Endothelial cell of umbilical vein (primary cell): ENCODE results near the gene ARSB. TPM values are rescaled to one million over a fixed set of nuclear protein-coding genes. Genes with fewer than 3 reads are reported as not detected.
"Not testable (repeated sequence)": the region's sequence is repeated elsewhere in the genome, so short reads cannot be mapped to it uniquely, and the experiment has no call there.

Experiments
- BruUV-seq: library from RNA; stranded (reverse); fragments of 400-500 nt; replicated peaks from 2 replicates; lab custom pipeline; 2021; lab: Mats Ljungman, UMichigan
- CTCF ChIA-PET: fragments of 300-600, 350-600 bp; sonication (Branson Sonifier 250); formaldehyde crosslinking; loops from one replicate; lab custom pipeline; 2021; ENCODE audit warnings: antibody characterized with exemption, inconsistent platforms; lab: Charles Lee
- POLR2A ChIA-PET: fragments of 300-600, 350-600 bp; sonication (Branson Sonifier 250); formaldehyde crosslinking; loops from one replicate; lab custom pipeline; 2021; ENCODE audit warnings: antibody characterized with exemption, inconsistent platforms; lab: Charles Lee
- DNase-seq: peaks from one replicate; pipeline ENCODE4 v3.0.0-alpha.2; 2011; ENCODE audit warnings: low read depth, low spot score
- FAIRE-seq: peaks from 2 replicates; lab custom pipeline; 2011; peaks lifted over from hg19 to GRCh38; lab: Jason Lieb, UNC
- H2AFZ ChIP-seq: 2 replicates; pipeline ENCODE4 v1.6.0; 2012; ENCODE audit warnings: low read depth, low read length, control low read depth, inconsistent platforms
- H3K27ac ChIP-seq: 2 replicates; pipeline ENCODE4 v1.5.1; 2011; ENCODE audit warnings: low read depth, mild to moderate bottlenecking, control low read depth, low read length, moderate library complexity; ENCODE audit not compliant: insufficient read depth
- H3K27me3 ChIP-seq, 2 experiments: 2 replicates each; pipeline versions ENCODE4 v1.6.0 to v1.6.1; 2011; ENCODE audit warnings: low read length in 2 of 2, mixed read lengths in 1 of 2; ENCODE audit not compliant: control insufficient read depth in 2 of 2, insufficient read depth in 2 of 2
- H3K36me3 ChIP-seq, 2 experiments: 2 replicates in 1 of 2; 3 replicates in 1 of 2; pipeline ENCODE4 v1.5.1; 2011; ENCODE audit warnings: low read length in 2 of 2, mild to moderate bottlenecking in 1 of 2, moderate library complexity in 1 of 2; ENCODE audit not compliant: control insufficient read depth in 2 of 2, insufficient read depth in 2 of 2; ENCODE audit errors: extremely low read depth in 1 of 2
- H3K4me1 ChIP-seq: 3 replicates; pipeline ENCODE4 v1.5.1; 2011; ENCODE audit warnings: mild to moderate bottlenecking, low read length; ENCODE audit not compliant: control insufficient read depth, insufficient read depth; ENCODE audit errors: extremely low read depth
- H3K4me2 ChIP-seq: 2 replicates; pipeline ENCODE4 v1.6.1; 2011; ENCODE audit warnings: low read length, control low read depth, mixed read lengths; ENCODE audit not compliant: insufficient read depth
- H3K4me3 ChIP-seq, 3 experiments: fragments of 200-600 bp in 1 of 3; sonication (generic), shearing (Covaris generic) in 1 of 3; replicated peaks in 1 of 3; 2 replicates each; pipeline ENCODE4 v1.5.1; 2011 to 2016; ENCODE audit warnings: control low read depth in 3 of 3, low read length in 3 of 3, mild to moderate bottlenecking in 2 of 3, inconsistent platforms in 1 of 3, low read depth in 1 of 3, moderate library complexity in 1 of 3; ENCODE audit not compliant: insufficient read depth in 1 of 3
- H3K79me2 ChIP-seq: 2 replicates; pipeline ENCODE4 v1.6.0; 2012; ENCODE audit warnings: low read length, inconsistent platforms; ENCODE audit not compliant: control insufficient read depth, insufficient read depth
- H3K9ac ChIP-seq: replicated peaks from 2 replicates; pipeline ENCODE3; 2011; ENCODE audit warnings: low read length, control low read depth; ENCODE audit not compliant: insufficient read depth; ENCODE audit errors: extremely low read depth
- H3K9me1 ChIP-seq: replicated peaks from 3 replicates; pipeline ENCODE4 v1.6.0; 2011; ENCODE audit warnings: mild to moderate bottlenecking, low read length; ENCODE audit not compliant: control insufficient read depth, insufficient read depth; ENCODE audit errors: extremely low read depth
- H3K9me3 ChIP-seq: replicated peaks from 2 replicates; pipeline ENCODE4 v1.5.1; 2012; ENCODE audit warnings: low read length, inconsistent platforms; ENCODE audit not compliant: control insufficient read depth, insufficient read depth
- H4K20me1 ChIP-seq: replicated peaks from 2 replicates; pipeline ENCODE3; 2011; ENCODE audit warnings: mild to moderate bottlenecking, low read length; ENCODE audit not compliant: control insufficient read depth, insufficient read depth; ENCODE audit errors: extremely low read depth
- CTCF ChIP-seq, 2 donors: IDR thresholded peaks; 1 replicate in 1 of 2; 2 replicates in 1 of 2; pipeline ENCODE4 v1.5.1; 2011; ENCODE audit warnings: low read length in 2 of 2, mild to moderate bottlenecking in 2 of 2, moderate library complexity in 2 of 2, control low read depth in 1 of 2, inconsistent platforms in 1 of 2, low read depth in 1 of 2; ENCODE audit not compliant: insufficient read depth in 1 of 2; ENCODE audit errors: extremely low read depth in 1 of 2
- EZH2 ChIP-seq: IDR thresholded peaks from 2 replicates; pipeline ENCODE4 v1.6.1; 2012; ENCODE audit warnings: borderline replicate concordance, low read depth, mild to moderate bottlenecking, moderate library complexity, low read length, inconsistent platforms; ENCODE audit not compliant: severe bottlenecking
- FOS ChIP-seq: IDR thresholded peaks from 2 replicates; pipeline ENCODE4 v1.6.1; 2011; ENCODE audit warnings: mild to moderate bottlenecking, low read length, moderate library complexity, borderline replicate concordance; ENCODE audit not compliant: insufficient read depth
- GATA2 ChIP-seq: IDR thresholded peaks from 2 replicates; pipeline ENCODE4 v1.7.0; 2011; ENCODE audit warnings: low read depth, mild to moderate bottlenecking, moderate library complexity, mixed read lengths, low read length; ENCODE audit not compliant: insufficient read length, insufficient read depth
- JUN ChIP-seq: IDR thresholded peaks from 2 replicates; pipeline ENCODE4 v1.6.1; 2011; ENCODE audit warnings: borderline replicate concordance, low read depth; ENCODE audit not compliant: insufficient read length, insufficient read depth
- MAX ChIP-seq: IDR thresholded peaks from 2 replicates; pipeline ENCODE4 v1.6.1; 2011; ENCODE audit not compliant: insufficient read depth, insufficient read length
- MYC ChIP-seq: IDR thresholded peaks from one replicate; pipeline ENCODE4 v1.6.1; 2011; ENCODE audit warnings: mild to moderate bottlenecking, low read depth, low read length
- POLR2A ChIP-seq: IDR thresholded peaks from 2 replicates; pipeline ENCODE4 v1.6.1; 2012; ENCODE audit warnings: low read depth, mild to moderate bottlenecking, control low read depth, low read length
- POLR2AphosphoS5 ChIP-seq: IDR thresholded peaks from 2 replicates; pipeline ENCODE4 v1.6.1; 2012; ENCODE audit warnings: low read depth, mild to moderate bottlenecking, control low read depth, low read length, moderate library complexity; ENCODE audit not compliant: insufficient read depth
- dilution Hi-C: fragments of 300-500 bp; cut with MboI; formaldehyde crosslinking; loops from one replicate; pipeline ENCODE4 v1.15.0; 2019; ENCODE audit warnings: low sequenced_read_pairs; ENCODE audit not compliant: extremely low pct_ligation_motif_present
- intact Hi-C: fragments of 100-400 bp; cut with micrococcal nuclease; formaldehyde crosslinking; loops from one replicate; pipeline ENCODE4 v1.10.0; 2022
- polyA plus RNA-seq, 4 experiments: library from polyadenylated mRNA; depleted of rRNA in 3 of 4; stranded (reverse) in 3 of 4; unstranded in 1 of 4; fragments of >200 nt; gene quantifications; 2 replicates each; pipeline versions ENCODE4 v1.2.1 to v1.2.3, GENCODE V29; 2011 to 2012; ENCODE audit warnings: missing spikeins in 1 of 4
- total RNA-seq: library from RNA; stranded (reverse); gene quantifications from 2 replicates; pipeline ENCODE4 v1.2.3, GENCODE V29; 2021

Gene ARSB
- total and polyA plus RNA-seq, 2 donors (not counting 3 experiments of a cell fraction or from before 2014, with no cell fraction given), result 17.2 to 25.8 TPM

GRCh38 chr5:78983601-78984438, 1.3 kb downstream of the ARSB start:
- no peak for FAIRE-seq
- H3K27me3 ChIP-seq, result no peaks in the 10 kb centered on the region
- peak overlapping the region; percentile 88 for H3K27ac ChIP-seq
- peak; percentile 73 for DNase-seq
- peak overlapping the region; percentile 86 for H3K4me2 ChIP-seq
- H3K36me3 ChIP-seq, result no peaks in the 10 kb centered on the region
- no peaks in the 10 kb centered on the region for H3K9me1 ChIP-seq
- H3K4me3 ChIP-seq, result peak overlapping the region; percentile 44 to 96 (median 80)
- no peaks in the 10 kb centered on the region for H3K9me3 ChIP-seq
- POLR2A ChIA-PET, result interaction anchor here (1.3 kb wide), 1 partner anchor 11 kb away, joined by 6 read pairs; no protein-coding TSS in a partner anchor
- no peaks in the 10 kb centered on the region for H4K20me1 ChIP-seq
- peak overlapping the region; percentile 53 for H2AFZ ChIP-seq
- H3K79me2 ChIP-seq, result no peaks in the 10 kb centered on the region
- CTCF ChIA-PET, result interaction anchor here (1.2 to 3.6 kb wide), 11 partner anchors 9 to 335 kb away, joined by 3 to 33 read pairs (median 7); partner anchors contain the start of gene LHFPL2
- dilution Hi-C loops (no loop called here), intact Hi-C loops (loop anchor here (1.0 to 10.0 kb wide), 8 partner anchors 12 to 619 kb away; partner anchors contain the start of genes JMY, LHFPL2 and SCAMP1)
- H3K4me1 ChIP-seq, result peaks cover 19% of the 10 kb centered on the region
- peak overlapping the region; percentile 89 for H3K9ac ChIP-seq
- TSS peak; percentile 42 for BruUV-seq
- TF ChIP-seq POLR2A (no peak), FOS (no peak), MYC (no peak), EZH2 (no peak), POLR2AphosphoS5 (no peak), GATA2 (no peak), MAX (no peak), JUN (no peak), CTCF (IDR thresholded peaks at IDR 0.05; ENCODE audit: extremely low read depth in 1 of 2, insufficient read depth in 1 of 2, low read depth in 1 of 2, low read length in 2 of 2) (no peak)

GRCh38 chr5:78983194-78983593, 1.9 kb downstream of the ARSB start:
- H3K27me3 ChIP-seq, H3K4me3 ChIP-seq, FAIRE-seq, H2AFZ ChIP-seq, dilution Hi-C loops, H3K9me3 ChIP-seq, H3K9ac ChIP-seq, BruUV-seq, H3K27ac ChIP-seq, H3K36me3 ChIP-seq, H3K9me1 ChIP-seq, H3K79me2 ChIP-seq, POLR2A ChIA-PET, H4K20me1 ChIP-seq, DNase-seq: not testable (repeated sequence)
- CTCF ChIA-PET, result interaction anchor here (1.2 to 3.6 kb wide), 4 partner anchors 10 to 84 kb away, joined by 3 to 33 read pairs (median 18); no protein-coding TSS in a partner anchor
- intact Hi-C loops, result loop anchor here (5.0 to 10.0 kb wide), 2 partner anchors 336 to 618 kb away; partner anchors contain the start of genes LHFPL2 and SCAMP1
- Histone ChIP-seq H3K4me1 (peaks cover 19% of the 10 kb centered on the region), H3K4me2 (peak overlapping the region; percentile 86)
